GM21723 (cell line): ENCODE measurements around the gene TEAD2.

Experiments used
- ATAC-seq: cut with Tn5 transposase; IDR thresholded peaks from one replicate; pipeline ENCODE4 v1.9.1; 2021; ENCODE audit warnings: mild to moderate bottlenecking, moderate library complexity; ENCODE audit not compliant: unreplicated experiment

The TEAD2 gene

DNA sequence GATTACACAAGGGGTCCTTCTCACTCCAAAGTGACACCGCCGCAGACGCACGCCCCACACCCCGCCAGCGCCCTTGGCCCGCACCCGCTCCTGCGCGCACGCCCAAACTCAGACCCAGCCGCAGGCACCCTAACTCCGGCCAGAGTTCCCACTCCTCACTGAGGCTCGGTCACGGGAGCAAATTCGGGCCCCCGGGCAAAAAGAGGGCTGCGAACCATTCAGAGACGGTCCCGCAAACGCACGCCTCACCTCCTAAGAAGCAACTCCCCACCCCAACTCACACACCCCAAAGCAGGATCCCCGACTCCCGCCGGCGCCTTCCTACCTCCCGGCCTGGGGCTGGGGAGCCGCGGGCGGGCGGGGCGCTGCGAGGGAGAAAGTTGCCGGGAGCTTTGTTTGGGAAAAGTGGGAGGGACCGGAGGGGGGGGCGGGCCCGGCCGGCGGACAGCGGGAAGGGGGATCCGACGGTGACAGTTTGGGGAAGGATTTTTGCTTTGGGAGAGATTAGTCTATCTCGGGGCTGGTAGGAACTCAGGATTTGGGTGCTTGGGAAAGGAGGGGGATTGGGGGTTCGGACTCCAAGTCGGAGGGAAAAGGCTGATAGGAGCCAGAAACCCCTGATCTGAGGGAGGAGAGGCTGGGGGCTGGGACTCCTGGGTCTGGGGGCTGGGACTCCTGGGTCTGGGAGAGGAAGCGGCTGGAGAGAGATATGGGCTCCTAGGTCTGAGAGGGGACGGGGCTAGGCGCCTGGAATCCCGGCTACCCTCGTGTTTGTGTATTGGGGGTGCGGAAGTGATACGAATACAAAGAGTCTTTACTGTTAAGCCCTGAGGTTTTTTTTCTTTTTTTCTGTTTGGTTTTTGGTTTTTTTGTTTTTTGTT is at the start of gene TEAD2:
Gene TEAD2 (minus strand): TSS at position 369 of the 881 bp plus-strand sequence. CDS start 2,341 bp downstream, outside the sequence.
- no peak for ATAC-seq

DNA sequence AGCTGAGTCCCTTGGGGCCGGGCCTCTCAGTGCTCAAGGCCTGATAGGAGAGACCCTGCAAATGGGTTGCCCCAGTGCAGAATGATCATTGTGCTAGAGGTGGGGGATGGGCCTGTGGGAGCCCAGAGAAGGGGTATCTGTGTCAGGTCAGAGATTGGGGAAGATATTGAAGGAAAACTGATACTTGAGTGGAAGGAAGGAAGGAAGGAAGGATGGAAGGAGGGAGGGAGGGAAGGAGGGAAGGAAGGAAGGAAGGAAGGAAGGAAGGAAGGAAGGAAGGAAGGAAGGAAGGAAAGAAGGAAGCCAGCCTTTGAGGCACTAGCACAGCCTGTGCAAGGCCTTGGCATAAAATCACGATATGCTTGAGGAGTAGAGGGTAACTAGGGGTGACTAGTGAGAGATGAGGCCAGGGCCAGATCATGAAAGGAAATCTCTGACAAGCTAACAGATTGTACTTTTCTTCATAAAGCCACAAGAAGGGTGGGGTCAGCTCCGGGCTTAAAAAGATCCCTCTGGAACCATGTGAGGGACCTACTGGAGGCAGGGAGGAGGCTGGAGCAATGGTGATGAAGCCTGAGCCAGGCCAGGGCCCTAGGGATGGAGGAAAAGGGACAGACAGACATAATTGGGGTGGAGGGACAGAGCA is 49.6 kb upstream of the TEAD2 start:
- ATAC-seq = no peak

DNA sequence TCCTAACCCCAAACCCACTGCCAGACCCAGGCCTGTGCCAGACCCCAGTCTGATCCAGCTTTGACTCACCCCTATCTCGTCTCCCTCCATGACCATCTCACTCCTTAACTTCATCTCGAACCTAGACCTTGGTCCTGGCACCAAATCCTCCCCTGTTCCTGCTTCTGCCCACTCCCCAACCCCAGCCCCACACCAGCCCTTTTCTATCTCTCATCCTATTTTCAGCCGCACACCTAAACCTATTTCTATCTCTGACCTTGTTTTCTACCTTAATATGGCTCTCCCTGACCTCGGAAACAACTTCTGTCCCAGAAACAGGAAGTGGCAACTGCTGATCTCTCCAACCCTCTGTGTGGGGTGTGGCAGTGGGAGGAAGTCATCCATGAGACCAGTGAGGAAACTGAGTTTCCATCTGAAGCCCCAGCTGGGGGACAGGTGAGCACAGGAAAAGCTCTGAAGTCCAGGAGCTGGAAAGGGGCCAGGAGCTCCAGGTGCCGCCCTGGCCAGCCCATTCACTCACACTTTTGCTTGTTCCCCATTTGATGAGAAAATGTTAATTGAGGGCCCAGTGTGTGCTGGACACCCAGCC is 47.3 kb upstream of the TEAD2 start:
- no peak for ATAC-seq

DNA sequence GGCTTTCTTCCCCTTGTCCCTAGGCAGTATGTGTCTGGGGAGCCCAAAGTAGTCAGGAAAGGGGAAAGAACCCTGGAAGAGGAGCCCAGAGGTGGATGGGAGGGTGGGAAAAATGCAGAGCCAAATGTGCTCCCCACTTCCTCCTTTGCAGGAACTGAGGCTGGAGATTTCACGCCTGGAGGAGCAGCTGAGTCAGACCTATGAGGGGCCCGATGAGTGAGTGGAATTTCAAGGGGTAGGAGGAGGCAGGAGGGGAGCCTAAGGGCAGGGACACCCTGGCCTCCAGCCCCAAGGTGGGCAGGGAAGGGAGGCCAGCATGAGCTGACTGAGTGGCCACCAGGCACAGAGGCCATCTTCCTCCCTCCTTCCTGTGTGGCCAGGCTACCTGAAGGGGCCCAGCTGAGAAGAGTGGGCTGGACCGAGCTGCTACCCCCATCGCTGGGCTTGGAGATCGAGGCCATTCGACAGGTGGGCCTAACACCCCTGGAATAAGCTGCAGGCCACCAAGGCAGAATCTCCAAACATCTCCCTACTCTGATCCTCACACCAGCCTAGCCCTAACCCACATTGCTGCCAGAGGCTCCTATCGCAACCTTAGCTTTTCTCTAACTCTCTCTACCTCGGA is 46.7 kb upstream of the TEAD2 start:
- no peak for ATAC-seq

DNA sequence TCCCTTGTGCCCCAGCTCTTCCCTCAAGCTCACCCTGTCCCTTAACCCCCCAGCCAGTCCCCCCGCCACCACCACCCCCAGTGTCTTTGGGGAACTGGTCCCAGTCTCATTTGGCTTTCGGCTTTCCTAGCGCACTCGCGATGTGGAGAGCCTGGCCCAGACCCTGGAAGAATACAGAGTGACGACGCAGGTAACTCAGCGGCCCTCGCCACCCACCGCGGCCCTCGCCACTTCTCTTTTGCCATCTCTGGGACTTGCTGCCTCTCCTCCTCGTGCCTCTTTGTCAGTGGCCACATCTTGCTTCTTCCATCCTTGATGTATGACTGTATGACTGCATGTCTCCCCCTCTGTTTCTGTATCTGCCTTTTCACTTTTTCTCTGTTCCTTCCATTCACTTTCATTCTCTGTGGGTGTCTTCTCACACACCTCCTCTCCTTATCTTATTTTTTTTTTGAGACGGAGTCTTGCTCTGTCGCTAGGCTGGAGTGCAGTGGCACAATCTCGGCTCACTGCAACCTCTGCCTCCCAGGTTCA is 45.3 kb upstream of the TEAD2 start:
- ATAC-seq = no peak

DNA sequence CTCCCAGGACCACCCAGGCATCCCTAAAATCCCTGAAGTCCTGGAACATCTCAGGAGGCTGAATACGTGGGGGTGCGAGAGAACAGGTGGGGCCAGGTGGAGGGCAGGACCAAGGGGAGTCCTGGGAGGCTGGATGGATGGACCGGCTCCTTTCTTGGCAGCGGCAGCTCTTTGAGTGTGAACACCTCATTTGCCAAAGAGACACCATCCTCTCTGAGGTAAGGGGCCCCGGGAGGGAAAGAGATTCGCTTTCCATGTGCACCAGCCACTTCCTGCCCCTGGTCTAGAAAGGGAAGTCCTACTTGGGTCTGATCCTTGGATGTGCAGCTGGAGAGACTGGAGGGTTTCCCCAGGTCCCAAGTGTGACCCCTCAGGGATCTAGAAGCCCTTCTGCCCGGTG is 44.9 kb upstream of the TEAD2 start:
- ATAC-seq = no peak

DNA sequence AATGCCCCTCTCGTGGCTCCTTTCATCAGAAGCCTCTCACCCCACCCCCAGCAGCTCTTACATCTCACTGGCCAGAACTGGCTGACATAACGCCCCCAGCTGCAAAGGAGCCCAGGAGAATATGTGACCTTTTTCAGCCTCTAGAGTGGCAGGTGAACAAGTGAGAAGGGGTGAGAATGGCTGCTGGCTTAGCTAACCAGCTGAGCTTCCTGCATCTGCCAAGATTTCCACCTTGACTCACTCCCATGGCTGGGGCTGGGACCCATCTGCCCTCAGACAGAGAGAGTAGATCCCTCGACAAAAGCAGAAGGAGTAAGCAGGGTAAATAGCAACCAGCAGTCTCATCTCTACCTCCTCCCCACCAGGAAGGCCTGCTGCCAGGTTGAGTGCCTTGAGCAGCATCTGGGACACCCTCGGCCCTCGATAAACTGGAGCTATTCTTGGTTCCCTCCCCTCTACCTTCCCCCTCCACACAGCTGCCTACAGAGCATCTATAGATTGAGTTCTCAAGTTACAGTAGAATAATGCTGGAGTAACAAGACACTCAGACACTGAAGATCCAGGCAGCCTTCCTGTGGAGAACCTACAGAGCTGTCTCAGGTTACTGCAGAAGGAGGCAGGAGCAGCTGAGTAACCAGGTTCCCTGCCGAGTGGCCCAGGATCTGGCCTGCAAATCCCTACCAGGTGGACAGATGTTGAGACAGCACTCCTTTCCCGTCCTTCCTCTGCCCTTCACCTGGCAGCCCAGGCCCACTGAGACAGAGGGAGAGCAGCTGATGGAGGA is 41.4 kb upstream of the TEAD2 start:
- no peak for ATAC-seq

DNA sequence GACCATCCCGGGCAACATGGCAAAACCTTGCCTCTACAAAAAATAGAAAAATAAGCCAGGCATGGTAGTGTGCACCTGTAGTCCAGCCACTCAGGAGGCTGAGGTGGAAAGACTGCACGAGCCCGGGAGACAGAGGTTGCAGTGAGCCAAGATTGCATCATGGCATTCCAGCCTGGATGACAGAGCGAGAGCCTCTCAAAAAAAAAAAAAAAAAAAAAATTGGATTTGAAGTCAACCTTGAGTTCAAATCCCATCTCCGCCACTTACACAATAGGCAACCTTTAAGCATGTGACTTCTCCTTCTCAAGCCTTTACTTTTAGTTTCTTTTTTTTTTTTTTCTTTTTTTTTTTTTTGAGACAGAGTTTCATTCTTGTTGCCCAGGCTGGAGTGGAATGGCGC is 37.8 kb upstream of the TEAD2 start:
- ATAC-seq = no peak

DNA sequence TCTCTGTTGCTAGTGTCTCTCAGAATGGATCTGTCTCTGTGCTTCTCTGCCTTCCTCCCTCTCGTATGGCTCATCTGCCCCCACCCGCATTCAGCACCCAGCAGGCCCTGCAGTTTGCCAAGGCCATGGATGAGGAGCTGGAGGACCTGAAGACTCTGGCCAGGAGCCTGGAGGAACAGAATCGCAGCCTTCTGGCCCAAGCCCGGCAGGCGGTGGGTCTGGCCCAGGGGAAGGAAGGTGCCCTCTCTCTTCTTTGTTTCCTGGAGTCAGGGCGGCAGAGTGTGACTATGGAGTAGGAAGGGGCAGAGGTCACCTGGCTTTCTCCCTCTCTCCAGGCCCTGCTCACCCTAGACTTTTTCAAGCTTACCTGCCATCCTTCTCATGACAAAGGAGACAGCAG is 36.7 kb upstream of the TEAD2 start:
- no peak for ATAC-seq

DNA sequence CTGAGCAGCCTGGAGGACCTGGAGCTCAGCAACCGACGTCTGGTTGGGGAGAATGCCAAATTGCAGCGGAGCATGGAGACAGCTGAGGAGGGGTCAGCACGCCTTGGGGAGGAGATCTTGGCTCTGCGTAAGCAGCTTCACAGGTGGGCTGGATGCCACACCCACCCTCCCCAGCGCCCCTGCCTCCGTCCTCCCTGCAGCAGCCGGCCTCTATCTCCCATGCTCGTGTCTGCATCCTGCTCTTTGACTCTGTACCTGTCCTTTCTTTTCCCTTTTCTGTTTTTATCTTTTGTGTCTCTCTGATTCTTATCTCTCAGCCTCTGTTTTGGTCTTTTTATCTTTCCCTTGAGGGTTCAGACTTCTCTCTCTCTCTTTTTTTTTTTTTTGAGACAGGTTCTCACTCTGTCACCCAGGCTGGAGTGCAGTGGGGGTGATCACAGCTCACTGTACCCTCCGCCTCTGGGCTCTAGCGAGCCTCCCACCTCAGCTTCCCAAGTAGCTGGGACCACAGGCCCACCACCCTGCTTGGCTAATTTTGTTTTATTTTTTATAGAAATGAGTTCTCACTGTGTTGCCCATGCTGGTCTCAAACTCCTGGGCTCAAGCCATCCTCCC is 35.9 kb upstream of the TEAD2 start:
- ATAC-seq = no peak

DNA sequence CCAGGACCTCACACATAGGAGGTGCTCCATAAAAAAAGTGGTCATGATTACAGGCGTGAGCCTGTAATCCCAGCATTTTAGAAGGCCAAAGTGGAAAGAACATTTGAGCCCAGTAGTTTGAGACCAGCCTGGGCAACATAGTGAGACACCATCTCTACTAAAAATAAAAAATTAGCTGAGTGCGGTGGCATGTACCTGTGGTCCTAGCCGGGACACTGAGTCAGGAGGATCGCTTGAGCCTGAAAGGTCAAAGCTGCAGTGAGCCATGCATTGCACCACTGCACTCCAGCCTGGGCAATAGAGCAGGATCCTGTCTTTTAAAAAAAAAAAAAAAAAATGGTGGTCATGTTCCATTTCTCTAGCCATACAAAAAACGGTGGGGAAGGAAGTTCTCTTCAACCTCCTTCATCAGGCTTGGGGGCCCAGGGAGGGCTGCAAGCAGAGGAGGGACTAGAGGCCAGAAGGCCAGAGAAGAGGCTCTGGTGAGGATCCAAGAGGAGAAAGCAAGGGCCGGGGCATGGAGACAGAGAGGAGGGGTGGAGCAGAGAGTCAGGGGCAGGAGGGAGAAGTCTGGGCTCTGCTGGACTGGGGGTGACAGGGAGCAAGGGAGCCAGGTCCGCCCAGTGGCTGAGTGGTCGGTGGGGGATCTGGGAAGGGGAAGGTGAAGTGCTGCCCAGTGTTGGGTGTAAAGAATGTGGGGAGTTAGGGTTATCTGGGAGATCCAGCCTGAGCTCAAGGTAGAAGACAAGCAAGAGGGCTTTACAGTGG is 34.7 kb upstream of the TEAD2 start:
- no peak for ATAC-seq

DNA sequence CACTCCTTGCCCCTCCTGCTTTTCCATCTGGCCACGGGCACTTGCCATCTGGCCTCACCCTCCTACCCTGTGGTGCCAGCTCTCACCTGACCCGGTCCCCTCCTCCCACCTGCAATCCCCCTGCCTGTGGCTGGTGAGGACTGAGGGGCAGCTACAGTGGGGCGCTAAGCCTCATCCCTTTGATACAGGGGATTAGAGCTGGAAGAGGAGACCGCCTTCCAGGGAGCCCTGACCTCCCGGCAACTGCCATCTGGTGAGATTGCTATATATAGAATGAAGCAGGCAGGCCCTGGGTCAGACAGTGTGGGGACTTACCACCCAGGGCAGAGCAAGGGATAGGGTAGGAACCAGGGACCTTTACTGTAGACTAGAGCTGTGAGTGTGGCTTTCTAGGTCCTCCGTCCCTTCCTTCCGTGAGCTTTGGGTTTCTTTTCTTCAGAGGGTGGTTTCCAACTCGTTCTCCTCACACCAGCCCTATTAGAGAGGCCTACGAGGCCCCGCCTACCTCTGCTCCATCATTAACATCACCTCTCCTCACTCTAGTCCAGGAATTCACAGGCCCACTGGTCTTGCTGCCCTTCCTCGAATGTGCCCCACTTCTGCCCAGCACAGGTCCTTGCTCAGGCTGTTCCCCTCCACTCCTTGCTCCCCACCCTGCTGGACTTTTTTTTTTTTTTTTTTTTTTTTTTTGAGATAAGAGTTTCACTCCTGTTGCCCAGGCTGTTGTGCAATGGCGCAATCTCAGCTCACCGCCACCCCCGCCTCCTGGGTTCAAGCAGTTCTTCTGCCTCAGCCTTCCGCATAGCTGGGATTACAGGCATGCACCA is 33.6 kb upstream of the TEAD2 start:
- no peak for ATAC-seq

DNA sequence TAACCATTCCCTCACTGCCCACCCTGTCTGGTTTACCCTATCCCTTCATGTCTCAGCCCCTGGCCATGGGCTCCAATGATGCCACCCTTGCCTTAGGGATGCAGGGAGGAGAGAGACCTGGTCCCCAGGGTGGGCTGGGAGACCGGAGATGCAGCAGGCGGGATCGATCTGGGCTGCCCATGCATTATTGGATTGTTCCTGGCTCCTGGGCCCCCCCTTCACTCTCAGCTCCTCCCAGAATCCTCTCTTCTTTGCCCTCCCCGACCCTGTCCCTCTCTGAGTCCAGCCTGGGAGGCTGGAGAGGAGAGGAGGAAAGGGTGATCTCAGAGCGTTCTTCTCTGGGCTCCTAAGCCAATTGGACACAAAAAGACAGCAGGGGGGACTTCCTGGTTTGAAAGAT is 31.7 kb upstream of the TEAD2 start:
- ATAC-seq = no peak

DNA sequence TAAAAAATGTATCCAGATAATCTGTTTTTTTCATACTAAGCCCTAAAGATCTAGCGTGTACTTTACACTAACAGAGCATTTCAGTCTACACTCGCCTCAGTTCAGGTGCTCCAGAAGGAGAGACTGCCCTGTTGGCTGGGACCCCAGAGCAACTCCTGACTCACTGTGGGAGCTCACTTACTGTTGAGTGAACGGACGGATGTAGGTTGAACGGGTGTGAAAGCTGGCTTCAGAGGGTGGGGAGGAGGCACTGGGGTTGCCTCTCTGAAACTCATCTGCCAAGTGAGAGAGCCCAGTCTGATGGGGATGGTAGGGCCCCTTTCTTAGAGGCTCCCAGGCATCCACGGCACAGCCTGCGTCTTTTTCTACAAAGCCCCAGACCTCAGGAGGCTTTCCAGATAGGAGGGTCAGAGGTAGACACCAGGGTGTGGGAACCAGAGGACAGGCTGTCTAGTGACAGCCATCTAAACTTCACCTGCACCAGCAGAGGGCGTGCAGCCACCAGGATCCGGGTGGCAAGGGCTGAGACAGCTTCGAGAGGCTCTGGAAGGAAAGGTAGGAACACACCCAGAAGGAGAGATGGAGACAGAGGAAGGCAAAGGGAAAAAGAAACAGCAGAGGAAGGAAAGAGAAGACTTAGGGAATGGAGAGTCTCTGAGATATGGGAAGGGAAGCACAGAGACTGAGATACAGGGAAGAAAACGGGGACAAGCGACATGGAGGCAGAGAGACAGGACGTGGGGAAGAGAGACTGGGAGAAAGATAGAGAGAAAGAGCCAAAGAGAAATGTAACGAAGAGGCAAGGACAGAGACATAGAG is 29.6 kb upstream of the TEAD2 start:
- ATAC-seq = no peak

DNA sequence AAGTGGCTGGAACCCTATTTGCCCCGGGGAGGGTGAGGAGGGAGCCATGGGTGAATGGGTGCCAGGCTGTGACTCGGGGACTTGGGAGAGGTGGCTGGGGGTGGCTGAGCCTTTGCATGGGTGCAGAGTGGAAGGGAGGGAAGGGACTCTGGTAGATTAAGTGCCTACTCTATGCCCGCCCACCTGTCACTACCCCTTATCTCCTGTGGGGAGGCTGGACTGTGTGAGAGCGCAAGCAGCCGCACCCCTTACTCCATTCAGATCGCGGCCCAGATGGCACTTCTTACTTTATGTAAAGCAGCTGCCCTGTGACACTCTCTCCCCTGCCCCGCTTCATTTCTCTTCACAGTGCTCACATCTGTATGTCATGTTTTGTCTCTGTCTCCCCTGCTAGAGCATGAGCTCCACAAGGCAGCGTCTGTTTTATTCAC is 28.7 kb upstream of the TEAD2 start:
- ATAC-seq = no peak

DNA sequence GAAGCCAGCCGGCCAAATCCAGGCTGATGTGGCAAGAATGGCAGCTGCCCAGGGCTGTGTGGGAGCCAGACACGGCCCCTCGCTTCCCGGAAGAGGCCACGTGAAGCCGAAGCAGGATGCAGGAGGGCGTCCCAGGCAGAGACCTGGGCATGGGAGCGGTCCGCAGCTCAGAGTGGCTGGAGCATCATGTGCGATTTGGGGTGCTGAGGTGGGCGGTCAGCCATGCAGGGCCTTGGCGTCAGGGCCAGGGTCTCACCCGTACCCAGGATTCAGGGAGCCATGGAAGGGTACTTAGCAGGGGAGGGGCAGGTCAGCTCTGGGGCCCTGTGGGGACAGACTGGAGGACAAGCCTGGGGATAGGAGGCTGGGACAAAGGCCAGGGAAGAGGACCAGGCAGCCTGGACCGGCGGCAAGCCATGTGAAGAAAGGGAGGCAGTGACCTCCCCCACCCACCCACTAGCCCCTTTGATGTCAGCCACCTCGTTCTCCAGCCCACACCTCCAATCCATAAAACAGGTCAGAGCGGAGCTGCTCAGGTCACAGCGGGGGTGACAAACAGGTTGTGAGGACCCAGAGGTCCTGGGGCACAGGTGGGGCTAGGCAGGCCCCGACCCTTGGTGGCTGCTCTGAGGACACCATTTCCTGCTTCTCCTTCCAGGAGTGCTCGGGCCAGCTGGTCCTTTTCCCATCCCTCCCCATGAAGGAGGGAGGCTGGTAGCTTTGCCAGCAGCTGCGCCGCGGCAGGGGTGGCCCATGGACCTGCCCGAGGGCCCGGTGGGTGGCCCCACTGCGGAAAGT is 28.1 kb upstream of the TEAD2 start:
- no peak for ATAC-seq

DNA sequence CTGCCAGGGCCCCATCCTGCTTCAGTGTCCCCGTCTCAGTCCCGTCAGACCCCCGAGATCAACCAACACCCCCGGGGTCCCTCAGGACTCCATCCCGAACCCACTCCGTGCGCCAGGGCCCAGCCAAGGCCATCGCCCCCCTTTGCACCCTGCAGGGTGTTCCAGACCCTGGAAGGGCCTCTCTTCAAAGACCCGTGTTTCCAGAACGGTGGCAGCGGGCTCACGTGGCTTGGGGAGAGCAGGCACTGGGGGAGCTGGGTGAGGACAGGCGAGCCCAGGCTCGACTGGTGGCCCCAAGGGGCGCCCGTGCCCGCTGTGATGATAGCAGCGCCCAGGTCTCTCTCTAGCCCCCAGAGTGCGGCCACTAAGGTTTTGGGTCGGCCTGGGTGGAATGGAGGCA is 27.2 kb upstream of the TEAD2 start:
- ATAC-seq = no peak
